Measurements from ENCODE around the gene UPF1. TPM values are rescaled to one million over a fixed set of nuclear protein-coding genes. Genes with fewer than 3 reads are reported as not detected.

UPF1 gene
- total and polyA plus RNA-seq, 7 donors: 27.6 to 62.1 (median 49.0) TPM

DNA sequence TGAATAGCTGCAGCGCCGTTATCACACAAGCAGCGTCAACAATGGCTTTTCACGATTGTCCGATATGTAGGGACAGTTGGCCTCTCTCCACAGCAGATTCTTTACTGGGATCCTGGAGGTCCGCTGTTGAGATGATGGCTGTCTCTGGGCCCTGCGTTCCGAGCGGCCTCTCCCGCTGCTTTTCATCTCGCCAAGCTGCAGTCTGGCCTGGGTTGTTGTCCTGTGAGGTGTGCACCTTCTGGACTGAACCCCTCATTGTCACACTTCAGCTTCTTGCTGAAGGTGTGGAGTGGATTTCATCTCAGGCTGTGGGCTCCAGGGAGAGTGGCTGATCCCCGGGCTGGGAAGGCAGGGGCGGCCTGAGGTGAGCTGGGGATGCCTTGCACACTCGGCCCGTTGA is 9.6 kb downstream of the UPF1 start:
- Histone ChIP-seq H3K27ac (no peak overlapping the region), H3K4me1 (peaks cover 0 to 89% (median 60%) of the 10 kb centered on the region in 4 donors), H3K36me3 (peaks cover 0 to 9% (median 4%) of the 10 kb centered on the region in 4 donors), H3K27me3 (no peaks in the 10 kb centered on the region), H3K4me3 (no peak overlapping the region), H3K9me3 (no peaks in the 10 kb centered on the region)
- TF ChIP-seq EP300 (IDR thresholded peaks at IDR 0.05): no peak
- no peak for TF ChIP-seq POLR2A (IDR thresholded peaks at IDR 0.05)
- TF ChIP-seq, protein P1, sequence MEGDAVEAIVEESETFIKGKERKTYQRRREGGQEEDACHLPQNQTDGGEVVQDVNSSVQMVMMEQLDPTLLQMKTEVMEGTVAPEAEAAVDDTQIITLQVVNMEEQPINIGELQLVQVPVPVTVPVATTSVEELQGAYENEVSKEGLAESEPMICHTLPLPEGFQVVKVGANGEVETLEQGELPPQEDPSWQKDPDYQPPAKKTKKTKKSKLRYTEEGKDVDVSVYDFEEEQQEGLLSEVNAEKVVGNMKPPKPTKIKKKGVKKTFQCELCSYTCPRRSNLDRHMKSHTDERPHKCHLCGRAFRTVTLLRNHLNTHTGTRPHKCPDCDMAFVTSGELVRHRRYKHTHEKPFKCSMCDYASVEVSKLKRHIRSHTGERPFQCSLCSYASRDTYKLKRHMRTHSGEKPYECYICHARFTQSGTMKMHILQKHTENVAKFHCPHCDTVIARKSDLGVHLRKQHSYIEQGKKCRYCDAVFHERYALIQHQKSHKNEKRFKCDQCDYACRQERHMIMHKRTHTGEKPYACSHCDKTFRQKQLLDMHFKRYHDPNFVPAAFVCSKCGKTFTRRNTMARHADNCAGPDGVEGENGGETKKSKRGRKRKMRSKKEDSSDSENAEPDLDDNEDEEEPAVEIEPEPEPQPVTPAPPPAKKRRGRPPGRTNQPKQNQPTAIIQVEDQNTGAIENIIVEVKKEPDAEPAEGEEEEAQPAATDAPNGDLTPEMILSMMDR (IDR thresholded peaks at IDR 0.05): no peak
- TF ChIP-seq POLR2AphosphoS5 (IDR thresholded peaks at IDR 0.05): no peak
- 68 to 88% methylated on average over 15 of the region's 15 CpGs for WGBS, 2 donors
- intact Hi-C loops (cut with DNase I): loop anchor here (10.0 kb wide), 1 partner anchor 127 kb away; no protein-coding TSS in a partner anchor
- DNase-seq: no peak

DNA sequence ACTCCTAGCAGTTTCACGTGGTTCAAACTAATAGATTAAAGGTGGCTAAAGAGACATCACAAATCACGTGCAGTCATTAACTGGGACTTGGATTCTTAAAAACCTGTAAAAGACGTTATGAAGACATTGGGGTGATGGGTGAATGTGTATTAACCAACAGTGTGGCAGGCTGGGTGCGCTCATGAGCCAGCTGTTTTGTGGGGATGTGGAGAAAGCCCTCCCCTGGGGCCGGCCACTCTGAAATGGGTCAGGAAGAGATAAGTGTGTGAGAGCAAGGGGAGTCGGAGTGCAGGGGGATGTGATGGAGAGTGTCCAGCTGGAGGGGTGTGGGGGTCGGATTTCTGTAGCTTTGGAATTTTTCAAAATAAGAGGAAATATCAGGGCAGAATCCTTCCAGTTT is 10.4 kb downstream of the UPF1 start:
- H3K9me3 ChIP-seq: no peaks in the 10 kb centered on the region
- DNase-seq: no peak
- TF ChIP-seq EP300 (IDR thresholded peaks at IDR 0.05) (no peak), POLR2A (IDR thresholded peaks at IDR 0.05) (no peak), POLR2AphosphoS5 (IDR thresholded peaks at IDR 0.05) (no peak)
- TF ChIP-seq, protein P1 (IDR thresholded peaks at IDR 0.05): no peak
- H3K4me3 ChIP-seq: no peak overlapping the region
- no peak overlapping the region for H3K27ac ChIP-seq
- H3K4me1 ChIP-seq: peaks cover 0 to 89% (median 68%) of the 10 kb centered on the region in 4 donors
- intact Hi-C loops (cut with DNase I): loop anchor here (10.0 kb wide), 1 partner anchor 127 kb away; no protein-coding TSS in a partner anchor
- H3K27me3 ChIP-seq: no peaks in the 10 kb centered on the region
- WGBS, 2 donors: 61 to 69% methylated on average over 7 of the region's 7 CpGs
- H3K36me3 ChIP-seq: peaks cover 0 to 9% (median 4%) of the 10 kb centered on the region in 4 donors

DNA sequence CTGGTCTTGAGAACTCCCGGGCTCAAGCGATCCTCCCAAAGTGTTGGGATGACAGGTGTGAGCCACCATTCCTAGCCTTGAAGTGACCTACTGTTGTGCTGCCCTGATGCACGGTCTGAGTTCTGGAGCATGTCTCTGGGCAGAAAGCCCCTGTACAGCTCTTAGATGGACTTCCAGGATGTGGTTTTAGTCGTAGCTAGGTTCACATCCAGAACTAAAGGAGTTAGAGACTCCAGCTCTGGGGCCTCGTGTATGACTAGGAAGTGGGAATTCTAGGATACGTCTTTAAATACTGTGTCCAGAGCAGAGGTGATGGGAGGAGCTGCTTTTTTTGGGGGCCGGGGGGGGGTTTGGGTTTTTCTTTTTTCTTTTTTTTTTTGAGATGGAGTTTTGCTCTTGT is 12.2 kb downstream of the UPF1 start:
- WGBS, 2 donors: 69 to 74% methylated on average over 7 of the region's 7 CpGs
- peaks cover 0 to 4% (median 2%) of the 10 kb centered on the region in 4 donors for H3K36me3 ChIP-seq
- no peak for DNase-seq
- TF ChIP-seq EP300 (IDR thresholded peaks at IDR 0.05): no peak
- TF ChIP-seq POLR2A (IDR thresholded peaks at IDR 0.05): no peak
- no peak for TF ChIP-seq POLR2AphosphoS5 (IDR thresholded peaks at IDR 0.05)
- TF ChIP-seq, protein P1 (IDR thresholded peaks at IDR 0.05): no peak
- H3K27me3 ChIP-seq: no peaks in the 10 kb centered on the region
- no peak overlapping the region for H3K4me3 ChIP-seq
- no peak overlapping the region for H3K27ac ChIP-seq
- H3K9me3 ChIP-seq: no peaks in the 10 kb centered on the region
- peaks cover 0 to 89% (median 70%) of the 10 kb centered on the region in 4 donors for H3K4me1 ChIP-seq
- intact Hi-C loops (cut with DNase I): loop anchor here (10.0 kb wide), 1 partner anchor 129 kb away; no protein-coding TSS in a partner anchor

DNA sequence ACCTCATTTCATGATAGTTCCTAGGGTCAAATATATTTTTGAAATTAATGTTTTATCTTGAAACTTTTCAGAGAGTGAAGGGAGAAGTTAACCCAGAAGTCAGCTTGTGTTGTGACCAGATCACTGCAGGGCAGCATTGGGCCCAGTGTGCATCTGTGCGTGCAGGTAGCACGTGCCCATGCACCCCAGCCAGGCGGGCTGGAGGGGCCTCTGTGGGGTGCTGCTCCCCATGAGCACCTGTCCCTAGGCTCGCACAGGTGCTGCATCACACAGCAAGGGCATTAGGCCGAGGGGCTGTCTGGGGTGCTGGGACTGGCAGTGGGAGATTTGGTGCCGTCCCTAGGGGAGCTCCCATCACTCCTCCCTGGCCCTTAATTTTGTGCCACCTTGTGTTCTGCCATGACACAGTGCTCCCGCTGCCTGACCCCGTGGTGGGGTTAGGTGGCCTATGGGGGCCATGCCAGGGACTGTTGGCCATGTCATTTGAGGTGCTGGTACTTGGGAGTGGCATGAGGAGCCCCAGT is 13.1 kb downstream of the UPF1 start:
- intact Hi-C loops (cut with DNase I): loop anchor here (5.0 to 10.0 kb wide), 2 partner anchors 130 to 388 kb away; no protein-coding TSS in a partner anchor
- no peaks in the 10 kb centered on the region for H3K27me3 ChIP-seq
- no peak for DNase-seq
- WGBS, 2 donors: 91 to 95% methylated on average over 8 of the region's 8 CpGs
- H3K4me1 ChIP-seq: peaks cover 0 to 89% (median 70%) of the 10 kb centered on the region in 4 donors
- no peaks in the 10 kb centered on the region for H3K9me3 ChIP-seq
- H3K27ac ChIP-seq: no peak overlapping the region
- no peak overlapping the region for H3K4me3 ChIP-seq
- TF ChIP-seq POLR2AphosphoS5 (IDR thresholded peaks at IDR 0.05): no peak
- no peak for TF ChIP-seq EP300 (IDR thresholded peaks at IDR 0.05)
- TF ChIP-seq POLR2A (IDR thresholded peaks at IDR 0.05): no peak
- TF ChIP-seq, protein P1 (IDR thresholded peaks at IDR 0.05): no peak
- H3K36me3 ChIP-seq: peaks cover 0 to 4% (median 3%) of the 10 kb centered on the region in 4 donors
